Measurements from ENCODE around the gene CPSF7.
"Not testable (repeated sequence)": the region's sequence is repeated elsewhere in the genome, so short reads cannot be mapped to it uniquely, and the experiment has no call there.

Gene CPSF7

DNA sequence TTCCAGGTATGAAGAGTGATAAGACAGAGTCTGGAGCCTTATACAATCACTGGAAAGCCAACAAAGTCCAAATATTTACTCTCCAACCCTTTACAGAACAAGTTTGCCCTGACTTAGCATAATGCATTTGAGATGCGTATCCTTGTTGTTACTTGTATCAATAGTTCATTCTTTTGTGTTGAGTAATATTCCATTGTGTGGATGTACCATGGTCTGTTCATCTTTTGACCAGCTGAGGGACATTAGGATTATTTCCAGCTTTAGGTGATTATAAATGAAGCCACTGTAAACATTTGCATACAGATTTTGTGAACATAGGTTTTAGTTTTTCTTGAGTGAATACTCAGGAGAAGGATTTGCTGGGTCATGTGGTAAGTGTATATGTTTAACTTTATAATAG, 9.8 kb upstream of the CPSF7 start:
- no peak for DNase-seq

DNA sequence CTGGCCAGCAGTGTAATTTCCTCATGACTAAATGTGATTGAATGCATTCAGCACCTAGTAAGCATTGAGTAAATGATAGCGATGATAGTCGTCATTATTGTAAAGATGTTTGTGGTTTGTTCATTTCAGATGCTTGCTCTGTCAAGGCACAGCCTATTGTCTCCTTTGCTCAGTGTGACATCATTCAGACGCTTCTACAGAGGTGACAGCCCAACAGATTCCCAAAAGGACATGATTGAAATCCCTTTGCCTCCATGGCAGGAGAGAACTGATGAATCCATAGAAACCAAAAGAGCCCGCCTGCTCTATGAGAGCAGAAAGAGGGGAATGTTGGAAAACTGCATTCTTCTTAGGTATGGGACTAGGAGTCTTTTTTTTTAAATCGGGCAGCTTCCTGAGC, 7.7 kb upstream of the CPSF7 start:
- no peak for DNase-seq

- DNase-seq, result not testable (repeated sequence)
These were observed 1.1 kb upstream of the CPSF7 start for GRCh38 chr11:61430839-61431238.

GRCh38 chr11:61429346-61429690, 457 bp downstream of the CPSF7 start:
- no peak for DNase-seq

DNA sequence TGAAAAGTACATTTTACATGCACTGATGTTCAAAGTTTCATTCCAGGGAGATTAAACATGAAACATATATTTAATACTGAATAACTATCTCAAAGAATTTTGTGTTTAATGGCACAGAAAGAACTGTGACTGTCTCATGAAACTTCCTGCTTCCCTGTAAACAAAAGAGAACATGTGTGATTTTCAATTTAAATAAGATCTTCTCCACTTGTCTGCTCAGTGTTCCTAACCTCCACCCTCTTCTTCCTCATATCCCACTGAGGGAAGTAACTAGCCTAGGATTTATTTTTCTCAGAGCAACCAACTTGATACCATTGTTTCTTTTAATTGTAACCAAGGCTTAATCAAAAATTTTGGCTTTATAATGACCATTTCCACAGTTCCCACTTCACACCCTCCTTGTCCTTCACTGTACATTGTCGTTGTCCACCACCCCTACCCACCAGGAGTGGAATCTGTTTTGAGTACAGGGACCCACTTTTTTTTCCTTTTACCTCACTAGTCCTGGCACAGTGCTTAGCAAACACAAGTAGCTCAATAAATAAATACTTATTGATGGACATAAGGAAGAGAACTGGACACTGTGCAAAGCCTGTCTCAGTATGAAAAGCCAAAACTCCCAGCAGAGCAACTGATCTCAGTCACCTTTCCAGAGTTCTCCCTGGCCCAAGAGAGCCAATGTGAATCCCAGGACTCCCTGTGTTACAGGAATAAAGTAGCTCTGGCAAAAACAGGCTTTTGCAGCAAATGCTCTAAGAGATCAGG, 4.2 kb downstream of the CPSF7 start:
- no peak for DNase-seq

GRCh38 chr11:61422226-61422625, 7.5 kb downstream of the CPSF7 start:
- no peak for DNase-seq

DNA sequence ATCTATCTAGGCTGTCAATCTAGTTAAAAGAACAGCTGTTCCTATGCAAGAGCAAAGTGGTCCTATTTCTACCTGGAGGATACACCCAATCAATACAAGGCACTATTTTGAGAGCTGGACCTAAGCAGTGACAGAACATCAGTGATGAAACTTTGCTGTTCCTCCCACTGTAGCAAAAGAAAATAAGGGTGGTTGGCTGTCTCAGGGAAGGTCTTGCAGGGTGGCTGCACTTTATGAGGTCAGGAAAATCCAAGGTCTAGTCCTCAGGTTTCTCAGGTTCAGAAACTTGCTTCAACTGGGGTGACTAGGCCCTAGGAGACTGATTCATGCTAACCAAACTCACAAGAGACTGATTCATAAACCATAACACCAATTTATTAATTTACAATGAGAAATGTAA, 11.6 kb downstream of the CPSF7 start:
- no peak for DNase-seq

- DNase-seq, result no peak
These were observed 12.1 kb downstream of the CPSF7 start for GRCh38 chr11:61417670-61418069.

DNA sequence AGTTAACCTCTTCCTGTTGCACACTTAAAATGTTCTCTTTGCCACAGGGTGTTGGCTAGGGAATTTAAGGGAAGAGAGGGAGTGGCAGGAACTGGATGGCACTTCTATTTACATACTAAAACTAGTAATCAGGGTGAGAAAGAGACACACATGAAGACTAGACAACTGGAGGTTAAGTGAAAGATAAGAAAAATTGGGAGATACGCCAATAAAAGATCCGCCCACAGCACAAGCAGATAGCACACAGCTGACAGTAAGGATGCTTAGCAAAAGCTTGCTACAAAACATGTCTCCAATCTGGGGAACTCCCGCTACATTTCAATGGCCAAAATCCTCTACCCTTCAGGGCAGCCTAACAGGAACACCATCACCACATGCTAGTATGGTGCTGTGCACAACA, 12.8 kb downstream of the CPSF7 start:
- DNase-seq, result no peak

GRCh38 chr11:61415381-61415780, 14.4 kb downstream of the CPSF7 start:
- DNase-seq, result no peak

- DNase-seq, result no peak
These were observed 15.2 kb downstream of the CPSF7 start for GRCh38 chr11:61414547-61414946.

- no peak for DNase-seq
These were observed 16.3 kb downstream of the CPSF7 start for GRCh38 chr11:61413496-61413895.

GRCh38 chr11:61411589-61411988, 18.2 kb downstream of the CPSF7 start:
- DNase-seq, result no peak

GRCh38 chr11:61406991-61407728, 22.6 kb downstream of the CPSF7 start:
- DNase-seq, result no peak

DNA sequence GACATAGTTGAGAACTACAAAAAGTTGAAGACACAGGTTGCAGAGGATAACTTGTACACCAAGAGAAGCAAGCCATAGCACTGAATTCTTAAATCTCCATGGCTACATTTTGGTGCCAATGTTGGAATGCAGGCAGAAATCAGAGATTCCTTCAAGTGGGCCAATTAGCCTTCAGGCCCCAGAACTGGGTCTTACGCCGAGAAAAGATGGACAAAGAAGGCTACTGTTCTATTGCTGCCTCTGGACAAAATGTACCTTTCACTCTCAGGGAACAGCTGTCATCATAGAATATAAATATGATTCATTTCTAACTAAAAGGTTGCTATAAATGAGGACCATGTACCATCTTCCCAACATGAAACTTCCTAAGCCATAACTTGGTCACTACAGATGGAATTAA, 23.7 kb downstream of the CPSF7 start:
- DNase-seq, result no peak

- no peak for DNase-seq
These were observed 25.1 kb downstream of the CPSF7 start for GRCh38 chr11:61404641-61405040.

GRCh38 chr11:61404103-61404502, 25.7 kb downstream of the CPSF7 start:
- no peak for DNase-seq

- DNase-seq, result no peak
These were observed 26.1 kb downstream of the CPSF7 start for GRCh38 chr11:61403658-61404057.

DNA sequence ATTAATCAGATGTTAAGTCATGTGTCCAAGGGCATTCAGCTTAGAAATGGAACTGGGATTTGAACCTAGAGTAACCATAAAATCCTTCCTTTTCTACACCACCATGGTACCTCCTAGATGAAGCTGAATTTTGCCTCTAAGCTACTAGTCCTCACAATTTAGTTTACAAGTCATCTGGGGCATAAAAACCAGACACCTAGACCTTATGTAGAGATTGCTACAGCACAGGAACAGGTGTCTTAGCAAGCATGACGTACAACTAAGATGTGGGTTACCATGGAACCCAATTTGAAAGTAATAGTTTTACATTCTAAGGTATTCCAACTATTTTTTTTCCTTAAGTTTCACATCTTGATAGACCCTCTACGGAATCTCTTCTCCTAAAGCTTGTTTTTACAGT, 28.2 kb downstream of the CPSF7 start:
- no peak for DNase-seq

- no peak for DNase-seq
These were observed 28.6 kb downstream of the CPSF7 start for GRCh38 chr11:61401173-61401572.

GRCh38 chr11:61392981-61393595, 36.7 kb downstream of the CPSF7 start:
- DNase-seq, result no peak

DNA sequence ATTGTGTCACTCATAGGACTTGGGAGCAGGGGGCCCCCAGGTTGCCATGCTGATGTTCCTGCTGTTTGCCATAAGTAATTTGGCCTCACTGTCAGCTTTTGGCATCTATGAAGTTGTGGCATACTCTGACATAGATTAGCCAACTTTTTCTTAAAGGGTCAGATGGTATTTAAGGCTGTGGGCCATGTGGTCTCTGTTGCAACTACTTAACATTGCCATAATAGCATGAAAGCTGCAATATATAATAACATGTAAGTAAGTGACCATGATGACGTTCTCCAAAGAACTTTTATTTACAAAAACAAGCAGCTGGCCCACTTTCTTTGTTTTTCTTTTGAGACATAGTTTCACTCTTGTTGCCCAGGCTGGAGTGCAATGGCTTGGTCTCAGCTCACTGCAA, 39.6 kb downstream of the CPSF7 start:
- DNase-seq, result no peak

- no peak for DNase-seq
These were observed 45.2 kb downstream of the CPSF7 start for GRCh38 chr11:61384271-61385242.
